ENCODE measurements around the gene EIF3D. TPM values are rescaled to one million over a fixed set of nuclear protein-coding genes. Genes with fewer than 3 reads are reported as not detected.
A peak's percentile ranks its signal among the peaks of the same experiment; 100 is the strongest.

Gene EIF3D, protein sequence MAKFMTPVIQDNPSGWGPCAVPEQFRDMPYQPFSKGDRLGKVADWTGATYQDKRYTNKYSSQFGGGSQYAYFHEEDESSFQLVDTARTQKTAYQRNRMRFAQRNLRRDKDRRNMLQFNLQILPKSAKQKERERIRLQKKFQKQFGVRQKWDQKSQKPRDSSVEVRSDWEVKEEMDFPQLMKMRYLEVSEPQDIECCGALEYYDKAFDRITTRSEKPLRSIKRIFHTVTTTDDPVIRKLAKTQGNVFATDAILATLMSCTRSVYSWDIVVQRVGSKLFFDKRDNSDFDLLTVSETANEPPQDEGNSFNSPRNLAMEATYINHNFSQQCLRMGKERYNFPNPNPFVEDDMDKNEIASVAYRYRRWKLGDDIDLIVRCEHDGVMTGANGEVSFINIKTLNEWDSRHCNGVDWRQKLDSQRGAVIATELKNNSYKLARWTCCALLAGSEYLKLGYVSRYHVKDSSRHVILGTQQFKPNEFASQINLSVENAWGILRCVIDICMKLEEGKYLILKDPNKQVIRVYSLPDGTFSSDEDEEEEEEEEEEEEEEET
- total RNA-seq: 10 to 100 TPM; 74.8 to 96.3 TPM
- long read RNA-seq, transcript EIF3D-201 (15 exons, 2,155 nt): major isoform, 211 of 241 reads
- long read RNA-seq, partial matches to known transcripts: 17 of 241 reads
- long read RNA-seq, other reads (novel, unspliced or antisense): 13 of 241 reads

DNA sequence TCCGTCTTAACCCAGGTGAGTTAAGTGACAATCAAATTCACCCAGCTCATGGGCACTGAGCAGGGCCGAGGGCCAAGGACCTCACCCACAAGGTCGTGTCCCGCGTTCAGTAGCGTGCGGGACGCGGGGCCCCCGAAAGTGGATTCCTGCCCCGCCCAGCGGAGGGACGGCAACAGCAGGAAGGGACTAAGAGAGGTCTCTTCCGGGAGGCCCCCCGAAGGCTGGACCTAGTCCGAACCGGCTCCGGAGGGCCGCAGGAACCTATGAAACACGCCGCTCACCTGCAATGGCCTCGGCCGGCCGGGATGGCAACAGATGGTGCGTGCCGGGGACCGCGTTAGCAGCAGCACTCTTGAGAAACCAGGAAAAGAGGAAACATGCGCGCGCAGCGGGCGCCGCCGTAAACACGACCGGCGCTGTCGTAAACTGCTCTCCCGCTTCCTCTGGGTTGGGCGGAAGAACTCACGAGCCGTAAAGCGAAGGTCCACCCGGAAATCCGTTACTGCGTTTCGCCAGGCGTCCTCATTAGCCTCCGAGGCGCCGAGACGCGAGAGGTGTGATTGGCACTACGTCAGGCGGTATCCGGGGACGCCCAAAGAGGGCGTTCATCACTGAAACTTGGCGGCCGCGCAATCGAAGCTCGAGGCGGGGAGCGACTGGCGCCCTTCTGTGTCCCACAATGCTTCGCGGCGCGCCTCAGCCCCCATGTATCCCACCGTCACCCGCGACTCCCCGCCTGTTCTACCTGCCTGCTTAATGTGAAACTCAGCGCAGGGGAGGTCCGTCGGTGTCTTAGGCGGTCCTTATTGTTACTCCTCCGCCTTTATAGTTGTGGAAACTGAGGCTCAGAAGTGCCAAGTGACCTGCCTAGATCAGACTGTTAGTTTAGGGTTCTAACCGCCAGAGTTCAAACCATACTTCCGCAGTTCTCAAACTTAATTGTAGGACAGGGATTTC, at the start of gene EIF3D:
Gene EIF3D (minus strand): TSS at position 372 of the 957 bp plus-strand sequence. CDS start 3,045 bp downstream, outside the sequence.
- intact Hi-C loops (cut with DNase I): no loop called here
- ATAC-seq (peak; percentile 95 to 97), DNase-seq (peak; percentile 99)

DNA sequence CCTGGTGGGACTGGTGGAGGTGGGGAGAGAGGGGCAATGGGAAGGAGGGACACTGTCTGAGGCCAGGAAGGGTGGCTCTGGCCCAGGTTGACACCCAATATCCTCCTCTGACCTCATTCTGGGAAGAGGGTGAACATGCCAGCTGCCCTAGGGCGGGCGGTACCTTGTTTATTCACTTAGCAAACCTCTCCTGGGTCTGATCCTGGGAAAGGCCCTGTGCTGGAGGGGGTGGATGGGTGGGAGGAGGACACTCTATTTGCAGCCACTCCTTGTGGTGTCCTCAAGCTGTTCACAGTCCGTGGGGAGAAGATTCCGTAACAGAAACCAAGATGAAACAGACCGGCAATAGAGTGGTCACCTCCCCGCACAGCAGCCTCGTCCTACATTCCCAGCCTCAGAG, 49.7 kb upstream of the EIF3D start:
- intact Hi-C loops (cut with DNase I): no loop called here
- DNase-seq (no peak), ATAC-seq (no peak)

DNA sequence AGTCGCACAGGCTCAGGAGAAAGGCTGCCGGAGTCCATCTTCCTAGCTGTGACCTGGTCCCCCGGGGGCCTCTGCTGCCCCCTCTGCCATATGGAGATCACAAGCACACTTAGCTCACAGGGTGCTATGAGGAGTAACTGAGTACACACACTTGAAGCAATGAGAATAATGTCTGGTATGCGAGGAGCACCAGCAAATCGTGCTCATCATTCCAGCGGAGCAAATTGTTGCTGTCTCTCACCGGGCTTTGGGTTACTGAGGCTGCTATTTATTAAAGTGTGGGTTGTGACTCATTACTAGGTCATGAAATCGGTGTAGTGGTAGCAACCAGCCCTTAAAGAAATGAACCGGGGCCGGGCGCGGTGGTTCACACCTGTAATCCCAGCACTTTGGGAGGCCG, 48.1 kb upstream of the EIF3D start:
- intact Hi-C loops (cut with DNase I): no loop called here
- ATAC-seq (no peak), DNase-seq (no peak)

DNA sequence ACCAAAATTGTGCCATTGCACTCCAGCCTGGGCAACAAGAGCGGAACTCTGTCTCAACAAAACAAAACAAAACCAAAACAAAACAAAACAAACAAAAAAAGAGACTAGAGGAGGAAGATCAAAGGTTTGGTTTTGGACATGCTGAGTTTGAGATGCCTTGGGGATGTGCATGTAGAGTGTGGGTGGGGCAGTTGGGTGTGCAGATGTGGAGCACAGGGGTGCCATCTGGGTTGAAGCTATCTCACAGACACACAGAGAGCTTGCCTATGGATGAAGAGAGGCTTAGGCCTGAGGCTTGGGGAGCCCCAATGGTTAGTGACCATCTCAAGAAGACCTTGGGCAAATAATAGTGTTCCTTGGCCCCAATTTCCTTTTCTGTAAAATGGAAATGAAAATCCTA, 45.8 kb upstream of the EIF3D start:
- intact Hi-C loops (cut with DNase I): no loop called here
- DNase-seq (no peak), ATAC-seq (no peak)

DNA sequence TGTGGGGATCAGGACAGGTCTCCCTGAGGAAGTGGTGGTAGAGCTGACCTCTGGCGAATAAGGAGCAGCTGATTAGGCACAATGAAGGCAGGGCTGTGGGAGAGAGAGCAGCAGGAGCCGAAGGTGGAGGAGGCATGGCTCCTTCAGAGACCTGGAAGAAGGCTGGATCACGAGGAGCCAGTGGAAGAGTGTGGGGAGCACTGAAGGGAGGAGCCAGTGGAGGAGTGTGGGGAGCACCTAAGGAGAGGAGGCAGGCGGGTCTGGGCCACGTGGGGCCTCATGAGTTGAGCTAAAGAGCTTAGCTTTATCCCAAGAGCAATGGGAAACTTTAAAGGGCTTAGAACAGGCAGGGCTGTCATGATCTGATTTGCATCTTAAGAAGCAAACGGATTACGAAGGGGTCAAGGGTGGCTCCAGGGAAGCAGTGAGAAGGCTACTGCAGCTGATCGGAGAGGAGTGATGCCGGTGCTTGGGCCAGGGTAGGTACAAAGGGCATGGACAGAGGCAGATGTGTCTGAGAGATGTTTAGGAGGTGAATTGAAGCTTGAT, 44.9 kb upstream of the EIF3D start:
- intact Hi-C loops (cut with DNase I): no loop called here
- no peak for ATAC-seq
- DNase-seq: no peak

DNA sequence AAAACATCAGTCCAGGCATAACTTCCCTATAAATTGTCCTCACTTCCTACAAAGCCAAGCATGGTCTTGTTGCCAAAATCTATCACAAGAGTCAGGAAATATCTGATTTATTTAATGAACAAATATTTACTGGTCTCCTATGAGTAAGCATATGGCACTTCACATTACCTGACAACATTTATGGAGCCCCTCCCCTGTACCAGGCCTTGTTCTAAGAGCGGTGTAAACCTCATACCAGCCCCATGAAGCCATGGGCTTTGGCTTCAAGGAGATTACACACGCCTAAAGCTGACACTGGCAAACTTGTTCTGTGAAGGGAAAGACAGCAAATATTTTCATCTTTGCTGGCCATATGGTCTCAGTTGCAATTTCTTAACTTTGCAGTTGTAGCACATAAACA, 43.0 kb upstream of the EIF3D start:
- DNase-seq: no peak
- no peak for ATAC-seq
- intact Hi-C loops (cut with DNase I): no loop called here

DNA sequence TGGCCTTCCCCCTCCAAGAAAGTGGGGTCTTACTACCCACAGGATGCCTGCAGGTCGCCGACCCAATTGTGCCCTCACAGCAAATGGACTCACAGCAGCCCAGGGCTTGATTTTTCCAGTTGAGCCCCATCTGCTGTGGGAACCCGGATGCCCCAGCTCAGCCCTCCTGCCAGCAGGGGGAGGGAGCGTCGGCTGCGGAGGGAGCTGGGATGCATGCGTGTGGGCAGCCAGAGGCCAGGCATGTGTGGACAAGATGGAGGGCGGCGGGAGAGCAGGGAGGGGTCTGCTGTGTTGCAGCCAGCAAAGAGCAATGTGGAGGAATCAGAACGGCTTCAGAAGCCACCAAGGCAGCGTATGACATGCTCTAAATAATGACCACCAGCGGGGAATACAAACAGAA, 41.0 kb upstream of the EIF3D start:
- no peak for DNase-seq
- ATAC-seq: no peak
- intact Hi-C loops (cut with DNase I): no loop called here

DNA sequence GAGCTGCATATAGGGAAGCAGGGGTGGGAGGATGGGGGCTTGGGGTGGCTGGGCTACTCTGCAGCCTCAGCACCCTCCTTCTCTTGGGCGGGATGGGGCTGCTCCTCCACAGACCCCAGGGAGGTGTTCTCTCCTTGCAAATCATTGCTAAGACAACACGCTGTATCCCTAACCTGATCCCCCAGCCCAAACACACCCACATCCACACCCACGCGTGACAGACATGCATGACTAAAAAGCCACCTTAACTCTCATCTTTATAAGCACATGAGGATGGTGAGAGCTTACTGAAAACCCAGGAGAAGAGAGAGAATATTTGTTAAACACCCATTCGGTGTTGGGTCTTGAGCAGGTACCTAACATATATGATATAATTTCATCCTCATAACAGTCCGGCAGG, 39.9 kb upstream of the EIF3D start:
- ATAC-seq (no peak), DNase-seq (no peak)
- intact Hi-C loops (cut with DNase I): no loop called here

DNA sequence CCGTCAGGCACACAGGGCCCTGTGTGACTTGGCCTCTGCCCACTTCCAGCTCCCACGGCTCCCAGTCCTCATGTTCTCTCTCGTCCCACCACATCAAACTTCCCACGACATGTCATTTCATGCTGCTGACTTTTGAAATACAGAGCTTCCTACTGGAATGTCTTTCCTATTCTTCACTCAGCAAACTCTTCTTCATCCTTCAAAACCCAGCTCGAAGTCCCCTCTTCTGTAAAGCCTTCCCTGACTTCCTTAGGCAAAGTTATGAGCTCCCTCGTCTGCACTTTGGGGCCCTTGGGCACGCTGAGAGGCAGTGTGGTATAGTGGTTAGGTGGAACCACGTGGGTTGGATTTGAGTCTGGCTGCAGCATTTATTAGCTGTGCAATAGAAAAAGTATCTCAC, 37.8 kb upstream of the EIF3D start:
- intact Hi-C loops (cut with DNase I): no loop called here
- DNase-seq (no peak), ATAC-seq (no peak)

DNA sequence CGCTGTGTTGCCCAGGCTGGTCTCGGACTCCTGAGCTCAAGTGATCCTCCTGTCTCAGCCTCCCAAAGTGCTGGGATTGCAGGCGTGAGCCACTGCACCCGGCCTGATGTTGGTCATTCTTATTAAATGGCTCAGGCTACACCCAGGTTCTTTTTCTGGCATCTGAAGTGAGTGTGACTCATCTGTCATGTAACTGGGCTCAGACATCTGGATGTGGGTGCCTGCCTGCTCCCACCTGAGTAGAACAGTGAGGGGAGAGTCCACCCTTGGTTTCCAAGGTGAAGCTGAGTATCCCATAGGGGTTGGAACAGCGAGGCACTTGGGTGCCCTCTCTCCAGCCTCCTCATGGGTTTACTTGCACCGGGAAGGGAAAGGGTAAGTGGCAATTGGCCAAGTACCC, 36.7 kb upstream of the EIF3D start:
- ATAC-seq (no peak), DNase-seq (no peak)
- intact Hi-C loops (cut with DNase I): no loop called here

DNA sequence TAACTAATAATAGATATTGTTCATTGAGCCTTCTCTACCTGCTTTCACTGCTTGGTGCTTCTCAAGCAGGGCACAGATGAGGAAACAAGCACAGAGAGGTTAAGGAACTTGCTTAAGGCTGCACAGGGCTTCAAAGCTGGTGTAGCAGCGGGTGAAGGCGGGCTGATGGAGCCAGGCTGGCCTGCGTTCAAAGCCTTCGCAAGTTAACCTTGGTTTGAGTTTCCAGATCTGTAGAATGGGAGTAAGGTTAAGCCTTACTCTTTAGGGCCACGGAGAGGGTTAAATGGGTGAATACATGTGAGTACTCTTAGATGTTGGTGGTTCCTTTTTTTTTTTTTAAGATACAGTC, 36.2 kb upstream of the EIF3D start:
- DNase-seq (no peak), ATAC-seq (no peak)
- intact Hi-C loops (cut with DNase I): no loop called here

DNA sequence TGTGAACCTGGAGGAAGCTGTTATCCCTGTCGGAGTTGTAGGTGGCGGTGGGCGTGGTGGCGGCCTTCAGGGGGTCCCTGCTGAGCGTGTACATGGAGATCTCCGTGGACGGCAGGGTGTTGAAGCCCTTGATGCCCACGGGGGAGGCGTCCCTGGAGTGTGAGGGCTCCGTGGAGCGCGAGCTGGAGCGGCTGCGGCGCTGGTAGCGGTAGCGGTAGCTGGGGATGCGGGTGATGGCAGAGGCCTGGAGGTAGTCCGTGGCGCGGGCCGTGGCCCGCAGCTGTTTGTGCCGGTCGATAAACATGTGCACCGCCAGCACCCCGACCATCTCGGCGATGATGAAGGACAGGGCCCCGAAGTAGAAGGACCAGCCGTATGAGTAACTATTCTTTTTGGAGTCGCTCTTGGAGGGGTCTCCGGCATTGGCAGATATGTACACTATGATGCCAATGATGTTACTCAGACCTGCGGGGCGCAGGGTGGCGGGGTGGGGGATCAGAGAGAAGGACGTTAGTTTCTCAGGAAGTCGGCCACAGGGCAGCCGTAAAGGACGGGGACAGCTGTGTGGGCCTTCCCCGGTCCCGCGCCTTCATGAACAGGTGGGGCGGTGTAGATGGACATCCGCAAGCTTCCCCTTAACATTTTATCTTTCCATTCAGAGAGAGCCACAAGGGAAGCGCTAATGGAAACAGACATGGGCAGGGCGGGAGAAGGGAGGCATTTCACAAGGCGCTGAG, 35.6 kb upstream of the EIF3D start:
- intact Hi-C loops (cut with DNase I): no loop called here
- DNase-seq (no peak), ATAC-seq (no peak)

DNA sequence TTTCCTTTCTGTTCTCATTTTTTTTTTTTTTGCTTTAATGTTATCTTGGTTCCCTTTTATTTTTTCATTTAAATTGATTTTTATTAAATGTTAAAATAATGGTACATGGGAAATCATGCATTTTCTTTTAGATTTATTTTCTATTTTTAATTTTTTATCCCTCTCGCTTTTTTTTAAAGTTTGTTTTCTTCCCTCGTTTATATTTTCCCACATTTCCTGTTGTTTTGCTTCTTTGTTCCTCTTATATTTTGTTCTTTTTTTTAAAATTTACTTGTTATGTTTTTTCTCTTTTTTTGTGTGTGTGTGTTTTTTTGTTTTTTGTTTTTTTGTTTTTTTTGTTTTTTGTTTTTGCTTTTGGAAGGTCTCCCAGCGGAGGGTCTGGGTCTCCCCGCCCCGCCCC, 34.9 kb upstream of the EIF3D start:
- DNase-seq (no peak), ATAC-seq (no peak)
- intact Hi-C loops (cut with DNase I): no loop called here

DNA sequence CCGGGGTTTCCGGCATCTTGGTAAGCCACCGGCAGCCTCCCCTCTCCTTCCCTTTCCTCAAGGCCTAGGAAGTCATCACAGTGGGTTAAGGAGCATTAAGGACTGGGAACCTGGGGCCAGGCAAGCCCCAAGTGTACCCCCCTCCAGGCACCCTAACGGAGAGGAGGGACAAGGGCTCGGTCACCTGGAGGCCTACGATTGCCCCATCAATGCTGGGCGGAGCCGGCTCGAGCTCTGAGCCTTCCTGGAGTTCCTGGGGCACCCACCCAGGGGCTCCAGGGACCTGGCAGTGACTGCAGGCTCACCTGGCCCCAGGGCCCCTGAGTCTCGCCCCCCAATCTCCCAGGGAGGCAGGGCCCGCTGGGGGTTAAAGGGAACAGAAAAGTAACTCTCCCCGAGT, 34.5 kb upstream of the EIF3D start:
- no peak for DNase-seq
- intact Hi-C loops (cut with DNase I): no loop called here
- ATAC-seq: no peak

DNA sequence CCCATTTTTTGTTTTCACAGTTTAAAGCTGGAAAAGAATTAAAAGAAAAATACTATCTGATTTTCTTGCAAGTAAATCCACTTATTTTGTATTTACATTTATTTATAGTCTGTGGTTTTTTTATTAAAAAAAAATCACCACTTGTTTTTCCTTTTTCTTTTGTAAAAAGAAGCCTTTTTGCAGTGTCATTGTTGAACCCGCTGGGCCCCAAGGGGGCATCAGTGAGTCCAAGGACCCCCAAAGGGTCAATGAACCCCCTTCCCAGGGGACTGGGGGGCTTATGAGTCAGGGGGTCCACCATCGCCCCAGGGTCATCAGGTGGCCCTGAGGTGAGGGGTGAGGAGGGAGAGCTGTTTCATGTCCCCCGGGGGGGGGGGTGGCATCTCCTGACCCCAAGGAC, 34.0 kb upstream of the EIF3D start:
- intact Hi-C loops (cut with DNase I): no loop called here
- ATAC-seq: no peak

DNA sequence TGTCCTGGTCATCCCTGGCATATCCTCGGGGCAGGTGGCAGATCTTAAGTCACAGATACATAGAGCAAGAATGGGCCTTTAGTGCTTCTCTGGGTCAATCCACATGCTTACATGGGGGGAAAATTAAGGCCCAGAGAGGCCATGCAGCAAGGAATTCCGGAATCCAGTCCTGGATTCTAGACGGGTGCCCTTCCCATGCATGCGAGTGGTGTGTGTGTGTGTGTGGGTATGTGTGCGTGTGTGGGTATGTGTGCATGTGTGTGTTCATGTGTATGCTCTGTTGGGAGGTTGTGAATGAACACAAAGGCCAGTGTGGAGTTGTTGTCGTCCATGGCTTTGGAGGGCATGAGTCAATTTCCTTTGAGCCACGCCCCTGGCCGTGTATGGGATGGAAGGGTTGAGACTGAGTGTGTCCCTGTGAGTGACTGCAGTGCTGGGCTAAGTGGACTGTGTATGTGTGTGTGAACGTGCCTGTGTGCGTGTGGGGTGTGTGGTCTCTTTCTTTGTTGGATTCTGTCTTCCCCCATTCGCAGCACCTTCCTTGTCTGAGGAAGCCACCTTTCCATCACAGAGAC, 33.4 kb upstream of the EIF3D start:
- DNase-seq: peak; percentile 50
- ATAC-seq: peak in 1 of 2 donors; percentile 43
- intact Hi-C loops (cut with DNase I): no loop called here

More for the DNA sequence above, 34.0 kb upstream of the EIF3D start:
- no peak for DNase-seq

DNA sequence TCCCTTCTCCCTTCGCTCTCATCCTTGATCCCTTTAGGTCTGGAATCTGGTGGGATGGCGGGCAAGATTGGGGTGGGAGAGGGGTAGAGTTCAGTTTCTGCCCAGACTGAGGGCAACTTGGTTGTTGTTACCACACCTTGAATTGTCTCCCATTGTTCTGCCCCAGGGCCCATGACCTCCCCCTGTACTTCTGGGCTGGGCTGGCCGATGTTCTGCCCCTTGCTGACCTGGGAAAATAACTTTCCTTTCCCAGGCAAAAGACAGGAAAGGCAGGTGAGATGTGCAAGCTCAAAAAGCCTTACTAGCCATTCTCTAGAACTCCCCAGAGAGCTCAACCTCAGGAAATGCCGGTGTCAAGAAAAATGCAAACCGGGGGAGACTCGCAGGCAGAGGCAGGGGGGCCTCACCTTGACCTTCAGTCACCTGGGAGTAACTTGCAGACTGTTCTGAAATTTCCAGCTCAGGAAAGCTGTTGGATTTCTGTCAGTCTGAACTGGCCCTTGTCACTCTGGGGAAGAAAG, 32.4 kb upstream of the EIF3D start:
- DNase-seq (no peak), ATAC-seq (no peak)
- intact Hi-C loops (cut with DNase I): no loop called here

DNA sequence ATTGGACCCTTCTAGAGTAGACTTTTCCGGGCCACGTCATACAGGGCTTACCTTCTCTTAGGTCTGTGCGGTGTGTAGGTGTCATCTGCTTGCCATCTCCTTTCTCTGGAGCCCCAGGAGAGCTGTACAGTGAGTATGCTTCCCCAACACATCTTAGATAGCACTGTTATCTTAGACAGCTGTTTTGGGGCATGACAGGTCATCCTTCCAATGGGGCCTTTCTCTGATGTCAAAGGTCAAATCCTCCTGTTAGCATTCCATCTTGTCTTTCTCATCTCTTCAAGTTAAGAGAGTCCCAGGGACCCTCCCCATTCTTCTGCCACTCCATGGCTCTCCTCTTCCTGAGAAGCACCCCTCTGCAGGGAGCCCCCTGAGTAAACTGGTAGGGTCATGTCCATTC, 31.0 kb upstream of the EIF3D start:
- intact Hi-C loops (cut with DNase I): no loop called here
- DNase-seq (no peak), ATAC-seq (no peak)

All from left cardiac atrium (tissue), 4 donors.